Epidermal melanocyte (primary cell): ENCODE data around the gene DNAH10.

ENCODE experiments used
- DNase-seq: peaks from one replicate; pipeline ENCODE4 v3.0.0; 2011; ENCODE audit warnings: low spot score; ENCODE audit not compliant: insufficient read length

DNAH10 gene

DNA sequence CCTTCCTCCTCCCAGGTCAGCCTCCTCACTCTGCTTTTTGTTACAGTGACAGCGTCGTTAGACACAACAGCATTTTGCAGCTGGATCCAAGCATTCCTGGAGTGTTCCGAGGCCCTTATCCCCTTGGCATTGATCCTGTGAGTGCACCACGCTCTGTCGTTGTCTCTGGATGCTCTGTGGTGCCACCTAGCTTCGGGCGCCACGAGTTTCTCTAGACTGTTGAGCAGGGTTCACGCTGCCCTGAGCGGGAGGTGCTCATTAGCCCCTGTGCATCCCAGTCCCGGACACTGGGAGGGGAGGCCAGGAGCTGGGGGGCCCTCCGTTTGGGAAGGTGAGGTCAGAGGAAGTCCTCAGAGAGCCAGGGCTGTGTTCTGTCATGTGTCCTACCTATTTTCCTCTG is 17.3 kb upstream of the DNAH10 start:
- no peak for DNase-seq

- no peak for DNase-seq
Observed at GRCh38 chr12:123747309-123747708, 14.8 kb upstream of the DNAH10 start.

GRCh38 chr12:123748161-123748560 is 13.9 kb upstream of the DNAH10 start:
- no peak for DNase-seq

- no peak for DNase-seq
Observed at GRCh38 chr12:123748661-123749060, 13.4 kb upstream of the DNAH10 start.

GRCh38 chr12:123749355-123749754 is 12.7 kb upstream of the DNAH10 start:
- no peak for DNase-seq

GRCh38 chr12:123750159-123750656 is 11.9 kb upstream of the DNAH10 start:
- no peak for DNase-seq

DNA sequence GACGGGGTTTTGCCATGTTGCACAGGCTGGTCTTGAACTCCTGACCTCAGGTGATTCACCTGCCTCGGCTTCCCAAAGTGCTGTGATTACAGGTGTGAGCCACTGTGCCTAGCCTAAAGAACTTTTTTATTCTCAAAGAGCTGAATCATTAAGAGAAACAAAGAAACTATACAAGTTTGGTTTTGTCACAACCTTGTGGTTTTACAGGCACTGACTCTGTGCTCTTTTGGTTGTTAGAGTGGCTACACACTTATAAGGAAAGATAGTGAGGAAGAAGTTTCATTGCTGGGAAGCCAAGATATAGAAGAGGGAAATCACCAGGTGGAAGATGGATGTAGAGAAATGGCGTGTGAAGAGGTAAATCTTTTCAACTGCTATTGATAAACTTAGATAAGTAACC is 10.1 kb upstream of the DNAH10 start:
- DNase-seq, result no peak

DNA sequence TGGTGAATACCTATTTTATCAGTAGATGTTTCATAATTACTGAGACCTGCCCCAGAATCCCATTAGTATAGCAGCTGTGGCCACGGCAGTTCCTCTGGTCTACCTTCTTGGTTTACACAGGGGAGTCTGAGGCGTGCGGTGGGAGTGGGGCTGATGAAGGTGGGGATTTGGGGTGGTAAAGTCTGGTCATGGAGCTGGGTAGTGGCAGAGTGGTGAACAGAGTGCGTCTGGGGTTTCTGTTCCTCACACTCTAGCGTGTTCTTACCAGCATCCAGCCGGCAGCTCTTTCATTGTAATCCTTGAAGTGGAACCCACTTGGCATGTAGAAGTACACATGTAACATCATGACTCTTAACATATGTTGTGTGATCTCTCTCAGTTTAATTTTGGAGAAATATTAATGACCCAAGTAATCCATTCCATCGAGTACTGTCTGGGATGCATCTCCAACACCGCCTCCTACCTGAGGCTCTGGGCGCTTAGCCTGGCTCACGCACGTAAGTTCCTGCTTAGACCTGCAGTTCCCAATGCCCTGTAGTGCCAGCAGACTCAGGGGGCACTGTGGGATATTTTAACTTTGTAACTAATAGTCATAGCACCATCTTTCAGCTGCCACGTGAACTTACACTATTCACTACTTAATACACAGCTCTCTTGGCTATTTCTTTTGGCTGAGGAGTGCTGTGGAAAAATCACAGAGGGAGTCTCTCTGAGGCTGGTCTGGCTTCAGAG is 7.9 kb upstream of the DNAH10 start:
- DNase-seq, result no peak

DNA sequence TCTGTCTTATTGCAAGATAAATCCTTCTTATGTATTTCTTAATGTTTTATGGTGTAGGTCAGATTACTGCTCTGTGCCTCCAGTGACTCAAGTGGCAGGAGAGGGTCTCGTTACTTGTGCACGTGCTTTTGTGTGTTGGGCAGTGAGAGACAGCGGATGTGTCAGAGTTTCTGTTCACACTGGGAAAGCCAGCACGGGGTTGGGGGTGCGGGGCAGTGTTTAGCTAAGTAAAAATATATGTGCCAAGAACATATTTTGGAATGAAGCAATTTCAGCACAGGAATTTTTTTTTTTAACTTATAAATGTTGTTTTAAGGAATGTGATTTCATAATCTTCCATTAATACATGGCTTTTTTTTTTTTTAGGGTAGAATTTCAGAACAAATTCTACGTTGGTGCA is 4.5 kb upstream of the DNAH10 start:
- DNase-seq, result no peak

GRCh38 chr12:123760267-123760938 is 1.7 kb upstream of the DNAH10 start:
- no peak for DNase-seq

GRCh38 chr12:123762715-123763052 is 583 bp downstream of the DNAH10 start:
- DNase-seq, result no peak

DNA sequence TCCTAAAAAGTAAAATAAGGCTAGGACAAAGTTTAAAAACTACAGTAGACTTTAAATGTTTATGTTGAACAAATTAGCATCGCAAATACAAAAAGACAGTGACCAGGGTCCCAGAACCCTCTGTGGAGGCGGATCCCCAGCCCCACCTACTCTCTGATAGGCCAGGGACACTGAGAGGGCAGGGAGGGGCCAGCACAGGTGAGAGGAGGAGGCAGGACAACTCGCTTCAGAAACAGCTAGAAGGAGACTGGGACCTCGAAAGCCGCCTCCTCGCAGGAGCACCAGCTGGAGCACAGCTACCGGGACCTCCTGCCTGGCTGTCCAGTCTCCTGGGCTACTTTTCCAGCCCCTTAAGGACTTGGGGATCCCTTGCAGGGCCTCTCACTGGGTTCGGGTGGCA is 992 bp downstream of the DNAH10 start:
- no peak for DNase-seq

GRCh38 chr12:123764109-123764508 is 2.0 kb downstream of the DNAH10 start:
- no peak for DNase-seq

DNA sequence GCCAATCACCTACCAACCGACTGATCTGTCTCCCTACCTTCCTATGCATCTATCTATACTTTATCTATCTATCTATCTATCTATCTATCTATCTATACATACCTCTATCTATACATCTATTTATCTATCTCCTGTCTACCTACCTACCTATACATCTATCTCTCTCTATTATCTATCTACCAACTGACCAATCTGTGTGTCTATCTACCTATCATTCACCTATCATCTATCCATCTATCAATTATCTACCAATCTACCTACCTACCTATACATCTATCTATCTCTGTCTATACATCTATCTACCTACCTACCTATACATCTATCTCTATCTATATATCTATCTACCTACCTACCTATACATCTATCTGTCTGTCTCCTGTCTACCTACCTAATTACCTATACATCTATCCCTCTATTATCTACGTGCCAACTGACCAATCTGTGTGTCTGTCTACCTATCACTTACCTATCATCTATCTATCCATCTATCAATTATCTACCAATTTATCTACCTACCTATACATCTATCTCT is 3.5 kb downstream of the DNAH10 start:
- no peak for DNase-seq

DNA sequence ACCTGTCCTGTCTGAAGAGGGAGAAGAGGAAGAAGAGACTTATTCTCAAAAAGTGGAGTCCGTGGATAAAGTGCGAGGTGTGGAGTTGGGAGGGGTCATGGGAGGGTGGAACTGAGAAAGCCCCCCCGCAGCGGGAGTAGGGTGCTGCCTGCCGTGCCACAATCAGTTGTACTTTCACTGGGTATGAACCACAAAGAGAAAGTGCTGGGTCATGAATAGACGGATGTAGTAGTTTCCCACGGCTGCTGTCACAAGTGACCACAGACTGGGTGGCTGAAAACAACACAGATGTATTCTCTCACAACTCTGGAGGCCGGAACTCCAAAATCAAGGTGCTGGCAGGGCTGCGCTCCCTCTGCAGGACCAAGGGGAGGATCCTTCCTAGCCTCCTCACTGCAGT is 5.5 kb downstream of the DNAH10 start:
- DNase-seq, result no peak

- no peak for DNase-seq
Observed at GRCh38 chr12:123771261-123771660, 9.2 kb downstream of the DNAH10 start.

DNA sequence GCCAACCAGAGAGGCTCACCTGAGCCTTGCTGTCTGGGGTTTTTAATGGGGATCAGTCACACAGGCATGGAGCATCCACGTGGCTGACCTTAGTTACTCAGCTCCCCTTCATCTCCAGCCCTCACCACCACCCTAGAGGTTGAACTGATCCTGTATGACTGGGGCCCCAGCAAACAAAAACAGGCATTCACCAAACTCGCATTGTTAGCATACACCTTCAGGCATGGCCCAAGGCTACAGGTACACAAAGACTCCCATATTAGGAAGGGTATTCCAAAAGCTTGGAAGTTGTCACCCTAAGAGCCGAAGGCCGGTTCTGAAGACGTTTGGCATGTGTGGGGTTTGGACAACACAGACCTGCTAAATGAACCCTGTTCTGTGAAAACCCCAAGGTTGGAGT is 10.0 kb downstream of the DNAH10 start:
- DNase-seq, result no peak

DNA sequence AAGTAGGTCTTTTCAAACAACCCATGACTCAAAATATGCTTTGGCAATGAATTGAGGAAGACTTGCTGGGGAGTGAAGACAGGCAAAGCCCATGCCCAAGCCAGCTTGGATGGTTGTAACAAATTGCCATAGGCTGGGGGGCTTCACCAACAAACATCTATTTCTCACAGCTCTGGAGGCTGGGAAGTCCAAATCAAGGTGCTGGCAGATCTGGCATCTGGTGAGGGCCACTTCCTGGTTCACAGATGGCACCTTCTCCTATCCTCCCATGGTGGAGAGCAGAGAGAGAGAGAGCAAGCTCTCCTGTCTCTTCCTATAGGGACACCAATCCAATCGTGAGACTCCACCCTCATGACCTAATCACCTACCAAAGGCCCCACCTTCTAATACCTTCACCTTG is 11.3 kb downstream of the DNAH10 start:
- no peak for DNase-seq

DNA sequence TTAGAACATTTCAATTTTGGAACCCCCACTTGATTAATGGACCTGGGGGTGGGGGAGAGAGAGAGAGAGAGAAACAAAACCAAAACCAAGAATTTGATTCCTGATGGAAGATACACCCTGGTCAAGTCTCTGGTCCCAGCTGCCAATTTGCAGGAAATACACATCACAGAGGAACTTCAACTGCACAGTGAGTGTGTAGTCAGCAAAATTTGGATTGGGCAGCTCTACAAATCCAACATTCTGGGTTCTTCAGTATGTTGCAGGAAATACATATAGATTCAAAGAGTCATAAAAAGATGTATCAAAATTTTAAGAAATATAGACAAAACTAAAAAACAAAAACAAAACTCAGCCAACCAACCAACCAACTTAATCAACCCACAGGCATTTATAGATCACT is 17.4 kb downstream of the DNAH10 start:
- DNase-seq, result no peak

- no peak for DNase-seq
Observed at GRCh38 chr12:123782997-123783792, 21.1 kb downstream of the DNAH10 start.

DNA sequence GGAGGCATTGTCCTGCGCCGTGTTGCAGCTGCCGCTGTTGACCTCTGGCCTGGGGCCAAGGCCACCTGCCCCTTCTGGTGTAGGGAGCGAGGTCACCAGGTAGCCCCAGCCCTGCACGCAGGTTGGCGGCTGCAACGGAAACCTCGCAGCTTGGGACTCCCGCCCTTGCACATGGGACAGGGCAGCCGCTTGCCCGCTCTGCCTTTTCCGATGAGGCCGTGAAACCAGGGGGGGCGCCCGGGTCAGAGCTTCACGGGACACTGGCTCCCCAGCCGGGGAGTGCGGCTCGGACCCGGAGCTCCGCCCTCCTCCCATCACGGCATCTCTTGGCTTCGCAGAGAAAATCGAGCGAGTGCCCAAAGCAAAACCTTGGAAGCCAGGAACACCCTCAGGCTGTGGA is 25.4 kb downstream of the DNAH10 start:
- no peak for DNase-seq

DNA sequence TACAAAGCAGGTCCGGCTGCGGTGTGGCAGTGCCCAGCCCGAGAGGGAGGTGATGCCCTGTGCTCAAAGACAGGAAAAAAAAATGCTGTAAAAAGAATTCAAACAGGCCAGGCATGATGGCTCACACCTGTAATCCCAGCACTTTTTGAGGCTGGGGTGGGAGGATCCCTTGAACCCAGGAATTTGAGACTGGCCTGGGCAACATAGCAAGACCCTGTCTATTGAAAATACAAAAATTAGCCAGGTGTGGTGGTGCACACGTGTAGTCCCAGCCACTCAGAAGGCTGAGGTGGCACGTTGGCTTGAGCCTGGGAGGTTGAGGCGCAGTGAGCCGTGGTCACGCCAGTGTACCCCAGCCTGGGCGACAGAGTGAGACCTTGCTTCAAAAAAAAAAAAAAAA is 26.4 kb downstream of the DNAH10 start:
- DNase-seq, result no peak
